K562 (cell line): ENCODE measurements around the gene GRXCR1.

ENCODE experiments used
- LEF1 ChIP-seq: fragments of 450-650 bp; IDR thresholded peaks from 2 replicates; pipeline ENCODE4 v1.6.1; 2016; ENCODE audit warnings: mild to moderate bottlenecking
- POLR2AphosphoS5 ChIP-seq: IDR thresholded peaks from 2 replicates; pipeline ENCODE4 v1.6.1; 2011; ENCODE audit warnings: mild to moderate bottlenecking, low read depth, low read length, moderate library complexity; ENCODE audit not compliant: control insufficient read depth, insufficient read depth

GRCh38 chr4:43014256-43014655 lies 121.7 kb downstream of the GRXCR1 start:
- TF ChIP-seq LEF1 (no peak), POLR2AphosphoS5 (no peak)
